Psoas muscle (tissue), 8 donors: Measurements from ENCODE around the gene THRB. TPM values are rescaled to one million over a fixed set of nuclear protein-coding genes. Genes with fewer than 3 reads are reported as not detected.

Experiments
- ATAC-seq, 4 donors: fragments of 200-7000 bp; cut with Tn5 transposase; one replicate each; pipeline ENCODE4 v1.9.1; 2020; ENCODE audit warnings: moderate library complexity in 3 of 4, mild to moderate bottlenecking in 2 of 4
- DNase-seq, 2 donors: peaks; one replicate each; pipeline ENCODE4 v3.0.0-alpha.2; 2020
- H3K27ac ChIP-seq: fragments of 200-600 bp; one replicate; pipeline ENCODE4 v1.8.0; 2022
- H3K27me3 ChIP-seq, 3 donors: fragments of 200-600 bp in 1 of 3; one replicate each; pipeline versions ENCODE4 v1.6.1 to v1.8.0; 2013 to 2022; ENCODE audit warnings: low read length in 2 of 3, mild to moderate bottlenecking in 2 of 3, moderate library complexity in 1 of 3; ENCODE audit not compliant: insufficient read depth in 3 of 3
- H3K36me3 ChIP-seq, 2 donors: fragments of 200-600 bp in 1 of 2; one replicate each; pipeline versions ENCODE4 v1.6.1 to v1.8.0; 2013 to 2022; ENCODE audit warnings: low read depth in 1 of 2, mild to moderate bottlenecking in 1 of 2, moderate library complexity in 1 of 2; ENCODE audit not compliant: insufficient read depth in 1 of 2
- H3K4me1 ChIP-seq: fragments of 200-600 bp; one replicate; pipeline ENCODE4 v1.8.0; 2022
- H3K4me3 ChIP-seq: fragments of 200-600 bp; one replicate; pipeline ENCODE4 v1.8.0; 2022; ENCODE audit warnings: mild to moderate bottlenecking
- H3K9me3 ChIP-seq: fragments of 200-600 bp; one replicate; pipeline ENCODE4 v1.8.0; 2022
- CTCF ChIP-seq: fragments of 200-600 bp; IDR thresholded peaks from one replicate; pipeline ENCODE4 v1.8.0; 2022; ENCODE audit warnings: antibody characterized with exemption
- WGBS, 3 donors: extraction: QIAGEN DNeasy Blood & Tissue Kit; methylation state at CpG; one replicate each; pipeline versions ENCODE4 v1.1.6 to v1.1.7; 2013; 5-methylcytosine and 5-hydroxymethylcytosine counted together
- intact Hi-C, 2 donors: fragments of 100-400 bp; cut with DNase I; formaldehyde crosslinking; loops; one replicate each; pipeline versions ENCODE4 v1.11.0 to v1.14.2; 2022
- polyA plus RNA-seq, 3 donors: library from polyadenylated mRNA; stranded (reverse); fragments of 200-250 nt; gene quantifications; one replicate each; pipeline ENCODE4 v1.2.3, GENCODE V29; 2013
- total RNA-seq, 4 donors: library from RNA; stranded (reverse); fragmentation: NEBNext Ultra II Directional in 2 of 4; extraction: Animal tissue kit (Norgen Biotek cat#: 25700) in 2 of 4; gene quantifications; one replicate each; pipeline versions ENCODE4 v1.2.1 to v1.2.4, GENCODE V29; 2021 to 2023
- donor health status: healthy with polysubstance abuse.
- donor health status: DM: no; HTN: no; CAD: no; lungs with moderate emphysema.
- donor health status: Bipolar disorder and iron deficiency.
- donor health status: healthy.
- donor health status: DM: yes; HTN: yes; CAD: no.
- donor health status: DM: no; HTN: no; CAD: no.
- donor health status: DM: no; HTN: no; CAD: no.
- donor health status: DM: yes; HTN: yes; CAD: no.

Gene THRB
- total and polyA plus RNA-seq, 7 donors = 11.5 to 38.6 (median 31.4) TPM

GRCh38 chr3:24502690-24503089 lies 8.0 kb upstream of the THRB start:
- Histone ChIP-seq H3K4me1 (peaks cover 5% of the 10 kb centered on the region), H3K4me3 (no peak overlapping the region), H3K9me3 (no peaks in the 10 kb centered on the region), H3K36me3 (no peaks in the 10 kb centered on the region), H3K27ac (no peak overlapping the region), H3K27me3 (no peaks in the 10 kb centered on the region)
- DNase-seq = no peak
- no peak for ATAC-seq
- WGBS, 3 donors = 87 to 91% (median 88%) methylated on average over 1 of the region's 1 CpG
- TF ChIP-seq CTCF = no peak
- intact Hi-C loops = no loop called here

DNA sequence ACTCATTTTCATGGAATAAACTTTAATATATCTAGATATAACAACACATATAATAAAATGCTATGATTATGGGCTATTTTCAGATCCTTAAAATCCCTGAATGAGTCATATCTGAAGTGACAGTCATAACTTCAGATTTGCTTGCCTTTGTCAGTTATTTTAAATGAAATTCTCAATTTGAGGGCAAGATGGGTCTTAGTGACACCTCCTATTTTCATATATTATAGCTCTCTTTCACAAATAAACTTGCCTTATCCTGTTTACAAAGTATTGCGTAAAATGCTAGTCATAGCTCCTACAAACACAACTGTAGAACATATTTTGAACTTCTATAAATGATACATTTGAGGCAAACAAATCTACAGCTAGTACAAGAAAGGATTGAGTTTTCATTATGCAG lies 6.2 kb upstream of the THRB start:
- Histone ChIP-seq H3K36me3 (no peaks in the 10 kb centered on the region), H3K9me3 (no peaks in the 10 kb centered on the region), H3K4me1 (peaks cover 7% of the 10 kb centered on the region), H3K27ac (no peak overlapping the region), H3K4me3 (no peak overlapping the region), H3K27me3 (no peaks in the 10 kb centered on the region)
- TF ChIP-seq CTCF = no peak
- ATAC-seq (no peak), DNase-seq (no peak)
- WGBS, 3 donors = 93 to 100% (median 97%) methylated on average over 1 of the region's 1 CpG
- intact Hi-C loops = no loop called here

DNA sequence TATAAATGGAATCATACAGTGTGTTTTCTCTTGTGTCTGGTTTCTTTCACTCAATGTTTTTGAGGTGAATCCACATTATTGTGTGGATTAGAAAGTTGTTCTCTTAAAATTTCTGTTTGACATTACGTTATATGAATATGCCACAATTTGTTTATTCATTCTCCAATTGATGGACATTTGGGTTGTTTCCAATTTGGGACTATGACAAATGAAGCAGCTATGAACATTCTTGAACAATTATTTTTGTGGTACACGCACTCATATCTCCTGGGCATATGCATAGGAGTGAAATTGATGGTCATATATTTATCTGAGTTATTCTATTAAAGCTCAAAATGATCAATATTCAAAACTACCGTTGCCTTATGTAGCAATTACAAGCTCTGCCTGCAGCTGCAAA lies 5.3 kb upstream of the THRB start:
- Histone ChIP-seq H3K9me3 (no peaks in the 10 kb centered on the region), H3K4me3 (no peak overlapping the region), H3K27ac (no peak overlapping the region), H3K27me3 (no peaks in the 10 kb centered on the region), H3K4me1 (peaks cover 9% of the 10 kb centered on the region), H3K36me3 (no peaks in the 10 kb centered on the region)
- no peak for TF ChIP-seq CTCF
- intact Hi-C loops = loop anchor here in 1 of 2 donors (5.0 to 10.0 kb wide), 4 partner anchors 45 to 505 kb away; no protein-coding TSS in a partner anchor
- ATAC-seq (no peak), DNase-seq (no peak)
- 86 to 88% (median 87%) methylated on average over 3 of the region's 3 CpGs for WGBS, 3 donors

DNA sequence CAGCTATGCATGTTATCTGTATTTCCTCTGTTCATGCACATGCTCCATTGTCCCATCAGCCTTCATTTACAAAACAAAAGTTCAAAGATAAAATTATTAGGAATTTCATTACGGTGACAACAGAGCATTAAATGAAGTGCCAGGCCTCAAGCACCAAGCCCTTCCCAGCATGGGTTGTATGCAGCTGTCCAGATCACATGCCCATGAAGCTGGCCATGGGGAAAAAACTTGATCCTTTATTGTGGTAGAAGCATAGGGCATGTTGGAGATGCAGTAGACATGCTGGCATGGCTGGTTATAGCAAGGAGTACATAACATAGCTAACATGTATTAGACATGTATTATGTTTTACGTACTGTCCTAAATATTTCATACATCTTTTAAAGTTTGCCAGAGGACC lies 4.1 kb upstream of the THRB start:
- DNase-seq (no peak), ATAC-seq (no peak)
- Histone ChIP-seq H3K4me3 (no peak overlapping the region), H3K36me3 (no peaks in the 10 kb centered on the region), H3K27me3 (no peaks in the 10 kb centered on the region), H3K27ac (no peak overlapping the region), H3K9me3 (no peaks in the 10 kb centered on the region), H3K4me1 (peaks cover 9% of the 10 kb centered on the region)
- intact Hi-C loops = loop anchor here in 1 of 2 donors (5.0 to 10.0 kb wide), 4 partner anchors 46 to 504 kb away; no protein-coding TSS in a partner anchor
- TF ChIP-seq CTCF = no peak
- WGBS, 3 donors = 58 to 70% (median 66%) methylated on average over 2 of the region's 2 CpGs

DNA sequence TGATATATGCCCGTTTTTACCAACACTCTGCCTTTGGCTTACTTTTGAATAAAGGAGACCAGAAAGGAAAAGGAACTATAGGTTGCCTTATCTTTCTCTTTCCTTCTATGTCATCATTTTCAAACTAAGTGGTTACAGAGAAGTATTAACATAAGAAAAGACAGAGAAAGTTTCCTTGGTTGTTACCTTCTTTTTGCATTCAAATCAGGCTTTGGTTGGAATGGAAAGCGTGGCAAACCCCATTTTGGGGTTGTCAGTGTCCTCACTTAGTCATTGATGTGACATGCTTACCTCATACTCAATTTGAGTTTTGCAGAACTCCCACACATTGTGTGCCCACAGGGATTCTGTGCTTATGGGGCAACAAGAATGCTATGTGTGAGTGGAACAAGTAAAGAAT lies 3.7 kb upstream of the THRB start:
- WGBS, 3 donors = 83 to 92% (median 92%) methylated on average over 2 of the region's 2 CpGs
- peaks cover 9% of the 10 kb centered on the region for H3K4me1 ChIP-seq
- no peaks in the 10 kb centered on the region for H3K9me3 ChIP-seq
- H3K4me3 ChIP-seq = no peak overlapping the region
- H3K27me3 ChIP-seq = no peaks in the 10 kb centered on the region
- TF ChIP-seq CTCF = no peak
- no peak overlapping the region for H3K27ac ChIP-seq
- intact Hi-C loops = loop anchor here in 1 of 2 donors (5.0 to 10.0 kb wide), 4 partner anchors 46 to 504 kb away; no protein-coding TSS in a partner anchor
- ATAC-seq (no peak), DNase-seq (no peak)
- H3K36me3 ChIP-seq = no peaks in the 10 kb centered on the region
